Measurements from ENCODE around the gene MAFF.

DNA sequence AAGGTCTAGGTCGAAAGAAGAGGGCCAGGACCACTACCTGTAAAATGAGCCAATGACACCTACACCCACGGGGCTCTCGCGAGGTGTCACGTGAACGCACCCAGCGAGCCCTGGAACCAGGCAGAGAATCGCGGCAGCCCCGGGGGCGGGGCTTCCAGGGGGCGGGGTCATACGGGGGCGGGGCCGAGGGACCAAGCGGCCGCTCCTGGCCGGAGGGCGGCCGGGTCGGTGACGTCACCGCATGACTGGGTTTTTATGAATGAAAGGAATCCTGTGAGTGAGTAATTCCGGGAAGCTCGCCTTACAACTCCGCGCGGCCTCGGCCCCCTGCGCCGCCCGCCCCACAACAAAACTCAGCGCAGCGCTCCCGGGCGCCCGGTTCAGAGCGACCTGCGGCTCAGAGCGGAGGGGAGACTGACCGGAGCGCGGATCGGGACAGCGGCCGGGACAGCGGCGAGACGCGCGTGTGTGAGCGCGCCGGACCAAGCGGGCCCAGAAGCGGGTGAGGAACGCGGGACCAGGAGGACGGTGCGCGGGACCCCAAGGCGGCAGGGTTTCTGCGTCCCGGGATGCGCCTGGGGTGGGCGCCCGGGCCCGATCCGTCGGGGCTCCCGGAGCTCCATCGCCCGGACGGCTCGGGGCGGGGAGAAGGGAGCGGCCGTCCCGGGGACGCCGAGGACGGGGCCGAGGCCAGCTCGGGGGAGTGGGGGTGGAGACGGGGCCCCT lies at the start of gene MAFF:
- TF ChIP-seq EZH2 (IDR thresholded peaks at IDR 0.05) (no peak), POLR2AphosphoS5 (IDR thresholded peaks at IDR 0.05; ENCODE audit: borderline replicate concordance, low read depth, low read length) (no peak)

Measured in SK-N-MC (cell line).